Measurements from ENCODE around the gene FOXE1. TPM values are rescaled to one million over a fixed set of nuclear protein-coding genes. Genes with fewer than 3 reads are reported as not detected.

Gene FOXE1
- total and polyA plus RNA-seq, 10 of the 15 experiments (the other 5 are each of a cell fraction or from before 2014, with no cell fraction given) = not detected

GRCh38 chr9:97808415-97808814, 44.6 kb upstream of the FOXE1 start:
- no peak for ATAC-seq

More at GRCh38 chr9:97808415-97808814, 44.6 kb upstream of the FOXE1 start:
- POLR2A ChIA-PET = interaction anchor here (0.6 kb wide), 1 partner anchor 193 kb away, joined by 3 read pairs; no protein-coding TSS in a partner anchor
- H3K4me2 ChIP-seq (ENCODE audit: control insufficient read depth, insufficient read depth) = no peak overlapping the region
- no peaks in the 10 kb centered on the region for H3K79me2 ChIP-seq (ENCODE audit: control insufficient read depth, insufficient read depth, low read length)
- peaks cover 0 to 2% of the 10 kb centered on the region in 2 experiments; a peak in 2 of 4 replicates for H3K27me3 ChIP-seq (replicated peaks in 1 of 2; ENCODE audit: control insufficient read depth in 2 of 2, insufficient read depth in 2 of 2, low read length in 1 of 2)
- DNase-seq (ENCODE audit: low read depth, low spot score) (no peak), FAIRE-seq (no peak)
- in situ Hi-C loops (cut with MboI) = no loop called here
- no peak overlapping the region for H3K4me3 ChIP-seq
- no peaks in the 10 kb centered on the region for H4K20me1 ChIP-seq (ENCODE audit: control insufficient read depth, insufficient read depth)
- RAD21 ChIA-PET (ENCODE audit: unreplicated experiment) = no interaction called here
- no peak overlapping the region for H3K9ac ChIP-seq (ENCODE audit: control insufficient read depth, insufficient read depth, low read length)
- SMC1A ChIA-PET (ENCODE audit: uncharacterized antibody, unreplicated experiment) = no interaction called here
- intact Hi-C loops (cut with micrococcal nuclease; ENCODE audit: unreplicated experiment) = no loop called here
- no peak overlapping the region for H2AFZ ChIP-seq (ENCODE audit: control insufficient read depth, low read depth, low read length)
- CTCF ChIA-PET = no interaction called here
- H3K9me3 ChIP-seq (replicated peaks; ENCODE audit: control insufficient read depth, insufficient read depth, low read length) = no peaks in the 10 kb centered on the region
- no peak for TF ChIP-seq YY1 (IDR thresholded peaks at IDR 0.05; ENCODE audit: low read depth, low read length)
- no peak for TF ChIP-seq MYB (IDR thresholded peaks at IDR 0.05; ENCODE audit: borderline replicate concordance, low read depth, low read length)
- no peak for TF ChIP-seq ATF7 (IDR thresholded peaks at IDR 0.05; ENCODE audit: low read depth)
- no peak for TF ChIP-seq PAX8 (IDR thresholded peaks at IDR 0.05)
- TF ChIP-seq NFIC (IDR thresholded peaks at IDR 0.05; ENCODE audit: low read depth, low read length) = no peak
- TF ChIP-seq, protein P1, sequence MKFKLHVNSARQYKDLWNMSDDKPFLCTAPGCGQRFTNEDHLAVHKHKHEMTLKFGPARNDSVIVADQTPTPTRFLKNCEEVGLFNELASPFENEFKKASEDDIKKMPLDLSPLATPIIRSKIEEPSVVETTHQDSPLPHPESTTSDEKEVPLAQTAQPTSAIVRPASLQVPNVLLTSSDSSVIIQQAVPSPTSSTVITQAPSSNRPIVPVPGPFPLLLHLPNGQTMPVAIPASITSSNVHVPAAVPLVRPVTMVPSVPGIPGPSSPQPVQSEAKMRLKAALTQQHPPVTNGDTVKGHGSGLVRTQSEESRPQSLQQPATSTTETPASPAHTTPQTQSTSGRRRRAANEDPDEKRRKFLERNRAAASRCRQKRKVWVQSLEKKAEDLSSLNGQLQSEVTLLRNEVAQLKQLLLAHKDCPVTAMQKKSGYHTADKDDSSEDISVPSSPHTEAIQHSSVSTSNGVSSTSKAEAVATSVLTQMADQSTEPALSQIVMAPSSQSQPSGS (IDR thresholded peaks at IDR 0.05; ENCODE audit: low read length) = no peak
- no peak for TF ChIP-seq FOS (IDR thresholded peaks at IDR 0.05; ENCODE audit: borderline replicate concordance, extremely low read depth, insufficient read length)
- TF ChIP-seq BACH1 (IDR thresholded peaks at IDR 0.05; ENCODE audit: borderline replicate concordance) = no peak
- TF ChIP-seq SIN3A (IDR thresholded peaks at IDR 0.05; ENCODE audit: low read depth, low read length) = no peak
- no peak for TF ChIP-seq SIX5 (IDR thresholded peaks at IDR 0.05; ENCODE audit: low read depth, low read length, severe bottlenecking)
- no peak for TF ChIP-seq MXI1 (IDR thresholded peaks at IDR 0.05; ENCODE audit: low read depth, low read length)
- no peak for TF ChIP-seq GABPA (IDR thresholded peaks at IDR 0.05; ENCODE audit: low read depth)
- TF ChIP-seq ZZZ3 (IDR thresholded peaks at IDR 0.05; ENCODE audit: control insufficient read depth, insufficient read length, low read depth) = no peak
- TF ChIP-seq RB1 (IDR thresholded peaks at IDR 0.05; ENCODE audit: borderline replicate concordance) = no peak
- TF ChIP-seq CBX3 (IDR thresholded peaks at IDR 0.05; ENCODE audit: borderline replicate concordance, low read depth) = no peak
- TF ChIP-seq RAD51 (IDR thresholded peaks at IDR 0.05) = no peak; the same call in 1 of the 2 replicates
- BruUV-seq (replicated peaks) = no TSS peak
- no peaks in the 10 kb centered on the region for H3K4me1 ChIP-seq (ENCODE audit: control insufficient read depth, insufficient read depth, low read length)
- 41% methylated on average over 5 of the region's 5 CpGs for WGBS (ENCODE audit: insufficient coverage, insufficient replicate concordance, low lambda C conversion rate, missing lambda C conversion rate)
- H3K36me3 ChIP-seq (ENCODE audit: control insufficient read depth in 2 of 2, insufficient read depth in 2 of 2, low read length in 1 of 2) = no peaks in the 10 kb centered on the region
- no peak overlapping the region for H3K27ac ChIP-seq (ENCODE audit: control insufficient read depth, insufficient read depth)
